C4-2B (cell line): ENCODE measurements around the gene S100Z.

ENCODE experiments used
- H3K27ac ChIP-seq: fragments of 450-650 bp; 2 replicates; pipeline ENCODE4 v1.5.1; 2017
- CTCF ChIP-seq: fragments of 450-650 bp; conservative IDR thresholded peaks from 2 replicates; pipeline ENCODE4 v1.5.1; 2017; ENCODE audit warnings: mild to moderate bottlenecking
- ZFX ChIP-seq: fragments of 450-650 bp; IDR thresholded peaks from 2 replicates; pipeline ENCODE4 v1.6.1; 2017

S100Z gene

GRCh38 chr5:76964060-76964459 lies 114.2 kb downstream of the S100Z start:
- no peak overlapping the region for H3K27ac ChIP-seq
- TF ChIP-seq ZFX (no peak), CTCF (no peak)
